Neural crest cell (in vitro differentiated cells): ENCODE measurements around the gene CHERP. TPM values are rescaled to one million over a fixed set of nuclear protein-coding genes. Genes with fewer than 3 reads are reported as not detected.
"Not testable (repeated sequence)": the region's sequence is repeated elsewhere in the genome, so short reads cannot be mapped to it uniquely, and the experiment has no call there.

Source experiments
- DNase-seq: peaks from one replicate; pipeline ENCODE4 v3.0.0; 2021; ENCODE audit warnings: low read depth, mixed read lengths, low spot score
- H3K27ac Mint-ChIP-seq: one replicate; pipeline ENCODE4 v1.8.0; 2021; ENCODE audit warnings: mild to moderate bottlenecking, mixed read lengths; ENCODE audit not compliant: unreplicated experiment
- H3K27me3 Mint-ChIP-seq: 2 replicates; pipeline ENCODE4 v1.8.0; 2021; ENCODE audit warnings: low read depth, mild to moderate bottlenecking, mixed read lengths
- H3K36me3 Mint-ChIP-seq: 2 replicates; pipeline ENCODE4 v1.8.0; 2021; ENCODE audit warnings: low read depth, mild to moderate bottlenecking, mixed read lengths
- H3K4me1 Mint-ChIP-seq: 2 replicates; pipeline ENCODE4 v1.8.0; 2021; ENCODE audit warnings: mixed read lengths
- H3K4me3 Mint-ChIP-seq: one replicate; pipeline ENCODE4 v1.8.0; 2021; ENCODE audit warnings: mild to moderate bottlenecking, mixed read lengths
- H3K9me3 Mint-ChIP-seq: 2 replicates; pipeline ENCODE4 v1.8.0; 2021; ENCODE audit warnings: mixed read lengths
- CTCF ChIP-seq: fragments of 200-600 bp; sonication (generic); conservative IDR thresholded peaks from 2 replicates; pipeline ENCODE4 v1.5.0; 2021; ENCODE audit warnings: antibody characterized with exemption, mild to moderate bottlenecking
- total RNA-seq: library from RNA; stranded (reverse); gene quantifications from 2 replicates; pipeline ENCODE4 v1.2.1, GENCODE V29; 2021

Gene CHERP
- total RNA-seq, 1 donor from 2014 or later, result 95.7 TPM

DNA sequence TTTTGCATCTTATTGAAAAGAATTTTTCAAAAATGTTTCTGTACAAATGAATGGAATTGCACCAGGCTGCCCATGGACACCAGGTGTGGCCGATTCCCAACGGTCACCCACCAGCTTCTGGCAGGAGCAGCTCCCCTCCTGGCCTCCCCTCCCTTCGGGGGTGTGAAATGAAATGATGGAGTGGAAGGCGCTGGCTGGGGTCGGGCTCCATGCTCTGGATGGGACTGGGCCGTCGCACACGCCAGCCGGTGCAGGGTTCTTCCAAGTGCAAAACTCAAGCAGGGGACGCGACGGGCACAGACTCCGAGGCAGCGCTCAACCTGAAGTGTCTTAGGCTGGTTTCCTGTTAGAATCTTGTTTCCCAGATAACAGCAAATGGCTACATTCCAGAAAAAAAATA, 24.2 kb downstream of the CHERP start:
- peak overlapping the region; percentile 44 for H3K4me3 Mint-ChIP-seq
- H3K4me1 Mint-ChIP-seq, result no peaks in the 10 kb centered on the region
- DNase-seq, result no peak
- H3K9me3 Mint-ChIP-seq, result no peaks in the 10 kb centered on the region
- H3K27ac Mint-ChIP-seq, result no peak overlapping the region
- TF ChIP-seq CTCF, result no peak
- peaks cover 8% of the 10 kb centered on the region for H3K36me3 Mint-ChIP-seq
- H3K27me3 Mint-ChIP-seq, result no peaks in the 10 kb centered on the region

DNA sequence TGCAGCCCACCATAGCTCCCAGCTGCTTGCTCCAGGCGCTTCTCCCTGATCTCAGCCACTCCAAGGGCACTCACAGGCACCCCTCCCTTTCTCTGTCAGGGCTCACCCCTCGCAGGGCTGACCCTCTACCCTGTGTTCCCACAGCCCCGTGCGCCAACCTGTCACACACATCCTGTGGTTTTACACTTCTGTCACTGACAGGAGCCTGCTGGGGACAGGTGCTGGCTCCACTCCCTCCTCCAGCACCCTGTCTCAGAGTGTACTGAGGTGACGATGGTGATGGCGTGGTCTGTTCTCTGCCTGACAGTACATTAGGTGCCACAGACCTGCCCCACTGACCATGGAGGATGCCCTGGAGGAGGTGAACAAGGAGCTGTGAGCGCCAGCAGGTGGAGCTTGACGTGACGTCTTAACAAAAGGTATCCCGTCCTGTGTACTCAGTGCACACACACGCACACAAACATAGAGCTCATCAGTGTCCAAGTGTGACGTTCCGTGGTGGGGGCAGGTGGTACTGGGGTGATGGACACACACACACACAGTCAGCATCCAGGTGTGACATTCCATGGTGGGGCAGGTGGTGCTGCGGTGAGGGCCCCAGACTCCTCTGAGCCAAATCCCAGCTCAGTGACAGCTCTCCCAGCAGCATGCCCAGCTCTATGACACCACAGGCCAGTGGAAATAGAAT, 25.2 kb downstream of the CHERP start:
- H3K9me3 Mint-ChIP-seq, result no peaks in the 10 kb centered on the region
- H3K27ac Mint-ChIP-seq, result no peak overlapping the region
- no peak overlapping the region for H3K4me3 Mint-ChIP-seq
- H3K4me1 Mint-ChIP-seq, result no peaks in the 10 kb centered on the region
- H3K27me3 Mint-ChIP-seq, result no peaks in the 10 kb centered on the region
- no peak for TF ChIP-seq CTCF
- H3K36me3 Mint-ChIP-seq, result peaks cover 8% of the 10 kb centered on the region
- no peak for DNase-seq

DNA sequence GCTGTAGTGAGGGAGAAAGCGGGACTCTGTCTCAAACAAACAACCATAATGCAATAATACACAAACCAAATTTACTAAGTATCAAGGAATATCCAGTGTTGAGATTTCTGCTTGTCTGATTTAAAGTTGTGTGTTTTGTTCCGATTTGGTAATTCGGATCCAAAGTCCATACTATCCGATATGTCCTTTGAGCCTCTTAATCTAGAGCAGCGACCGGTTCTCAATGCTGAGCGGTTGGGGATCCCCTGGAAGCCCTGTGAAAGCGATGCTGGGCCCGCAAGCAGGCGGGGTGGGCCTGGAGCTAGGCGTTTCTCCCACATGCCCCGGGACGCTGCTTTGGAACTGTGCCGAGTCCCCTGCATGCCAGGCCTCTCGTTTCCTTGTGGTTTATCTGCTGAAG, 25.9 kb downstream of the CHERP start:
- no peaks in the 10 kb centered on the region for H3K9me3 Mint-ChIP-seq
- H3K27me3 Mint-ChIP-seq, result no peaks in the 10 kb centered on the region
- H3K4me1 Mint-ChIP-seq, result no peaks in the 10 kb centered on the region
- no peak overlapping the region for H3K4me3 Mint-ChIP-seq
- no peak overlapping the region for H3K27ac Mint-ChIP-seq
- H3K36me3 Mint-ChIP-seq, result peaks cover 8% of the 10 kb centered on the region
- no peak for TF ChIP-seq CTCF
- no peak for DNase-seq

DNA sequence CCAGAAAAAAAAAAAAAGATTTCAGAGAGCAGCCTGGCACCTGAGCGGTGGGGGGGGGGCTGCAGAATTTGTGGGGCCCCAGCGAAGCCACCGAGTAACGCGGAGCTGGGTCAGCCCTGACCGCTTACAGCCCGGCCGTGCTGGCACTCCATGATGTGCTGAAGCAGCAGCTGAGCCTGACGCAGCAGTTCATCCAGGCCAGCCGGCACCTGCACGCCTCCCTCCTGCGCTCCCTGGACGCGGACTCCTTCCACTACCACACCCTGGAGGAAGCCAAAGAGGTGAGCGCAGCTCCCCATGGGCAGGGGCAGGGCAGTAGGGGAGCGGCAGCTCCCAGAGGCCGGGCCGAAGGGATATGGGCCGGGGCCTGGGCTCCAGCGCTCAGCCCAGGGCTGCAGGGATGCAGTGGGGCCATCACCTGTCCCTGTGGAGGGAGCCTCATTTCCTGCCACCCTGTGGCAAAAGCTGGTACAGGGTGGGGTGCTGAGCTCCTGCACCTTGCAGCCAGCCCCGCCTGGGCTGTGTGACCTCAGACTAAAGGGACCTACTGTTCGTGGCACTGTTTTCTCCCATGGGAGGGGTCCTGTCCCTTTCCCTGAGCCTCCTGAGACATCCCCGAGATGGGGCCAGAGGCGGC, 27.7 kb downstream of the CHERP start:
- Mint-ChIP-seq H3K4me1 (peaks cover 4% of the 10 kb centered on the region), H3K4me3 (no peak overlapping the region), H3K27ac (no peak overlapping the region), H3K9me3 (no peaks in the 10 kb centered on the region), H3K27me3 (no peaks in the 10 kb centered on the region), H3K36me3 (peaks cover 8% of the 10 kb centered on the region)
- TF ChIP-seq CTCF, result no peak
- DNase-seq, result no peak

GRCh38 chr19:16512611-16513010, 29.6 kb downstream of the CHERP start:
- H3K36me3 Mint-ChIP-seq, H3K9me3 Mint-ChIP-seq, H3K4me1 Mint-ChIP-seq, H3K27me3 Mint-ChIP-seq, DNase-seq, H3K4me3 Mint-ChIP-seq, H3K27ac Mint-ChIP-seq: not testable (repeated sequence)
